Measurements from ENCODE around the gene HSFX2.
A peak's percentile ranks its signal among the peaks of the same experiment; 100 is the strongest.
"Not testable (repeated sequence)": the region's sequence is repeated elsewhere in the genome, so short reads cannot be mapped to it uniquely, and the experiment has no call there.

The HSFX2 gene

GRCh38 chrX:149631234-149632165, 36.4 kb upstream of the HSFX2 start, which contains the start of gene TMEM185A:
Gene TMEM185A (minus strand): TSS chrX:149631792. CDS start chrX:149631580, 212 bp downstream.
- no peak for TF ChIP-seq CTCF (conservative IDR thresholded peaks at IDR 0.05; ENCODE audit: control insufficient read depth, insufficient read depth, low read depth, low read length)
- peak; percentile 23 for DNase-seq (ENCODE audit: low read depth)
- H3K4me3 ChIP-seq (ENCODE audit: control insufficient read depth, low read depth, low read length) = peak within 1 kb of the TSS; percentile 60

- peak overlapping the region; percentile 60 for H3K4me3 ChIP-seq (ENCODE audit: control insufficient read depth, low read depth, low read length)
- peak; percentile 47 for DNase-seq (ENCODE audit: low read depth)
- peak; percentile 14 for TF ChIP-seq CTCF (conservative IDR thresholded peaks at IDR 0.05; ENCODE audit: control insufficient read depth, insufficient read depth, low read depth, low read length)
These were observed 35.6 kb upstream of the HSFX2 start for GRCh38 chrX:149630681-149631233.

GRCh38 chrX:149629730-149630387, 34.7 kb upstream of the HSFX2 start:
- no peak overlapping the region for H3K4me3 ChIP-seq (ENCODE audit: control insufficient read depth, low read depth, low read length)
- DNase-seq (ENCODE audit: low read depth) = no peak

GRCh38 chrX:149628768-149629167, 33.7 kb upstream of the HSFX2 start:
- no peak for DNase-seq (ENCODE audit: low read depth)
- H3K4me3 ChIP-seq (ENCODE audit: control insufficient read depth, low read depth, low read length) = no peak overlapping the region
- no peak for TF ChIP-seq CTCF (conservative IDR thresholded peaks at IDR 0.05; ENCODE audit: control insufficient read depth, insufficient read depth, low read depth, low read length)

More at GRCh38 chrX:149629730-149630387, 34.7 kb upstream of the HSFX2 start:
- TF ChIP-seq CTCF (conservative IDR thresholded peaks at IDR 0.05; ENCODE audit: control insufficient read depth, insufficient read depth, low read depth, low read length) = no peak

GRCh38 chrX:149628280-149628679, 33.2 kb upstream of the HSFX2 start:
- no peak for TF ChIP-seq CTCF (conservative IDR thresholded peaks at IDR 0.05; ENCODE audit: control insufficient read depth, insufficient read depth, low read depth, low read length)
- H3K4me3 ChIP-seq (ENCODE audit: control insufficient read depth, low read depth, low read length) = no peak overlapping the region
- DNase-seq (ENCODE audit: low read depth) = no peak

- not testable (repeated sequence) for H3K4me3 ChIP-seq (ENCODE audit: control insufficient read depth, low read depth, low read length); DNase-seq (ENCODE audit: low read depth)
These were observed 31.7 kb upstream of the HSFX2 start for GRCh38 chrX:149626829-149627228.

- not testable (repeated sequence) for DNase-seq (ENCODE audit: low read depth); H3K4me3 ChIP-seq (ENCODE audit: control insufficient read depth, low read depth, low read length)
These were observed 24.5 kb upstream of the HSFX2 start for GRCh38 chrX:149619662-149620061.

Data from fibroblast of mammary gland (primary cell).